22Rv1 (cell line): Measurements from ENCODE around the gene BRD2.
A peak's percentile ranks its signal among the peaks of the same experiment; 100 is the strongest.

Experiments used
- H3K27ac ChIP-seq: fragments of 450-650 bp; 2 replicates; pipeline ENCODE4 v1.5.1; 2017
- CTCF ChIP-seq: fragments of 450-650 bp; IDR thresholded peaks from 2 replicates; pipeline ENCODE4 v1.5.1; 2017; ENCODE audit warnings: mild to moderate bottlenecking
- ZFX ChIP-seq: fragments of 450-650 bp; IDR thresholded peaks from 2 replicates; pipeline ENCODE4 v1.6.1; 2017; ENCODE audit warnings: antibody characterized with exemption, borderline replicate concordance

BRD2 gene

GRCh38 chr6:32952817-32953739 lies 15.3 kb upstream of the BRD2 start, which contains the start of gene HLA-DMA:
TSS of gene HLA-DMA (minus strand) at chr6:32953097. CDS start at chr6:32953036, 61 bp downstream.
- TF ChIP-seq ZFX (no peak), CTCF (peak; percentile 80)
- H3K27ac ChIP-seq, result no peak within 1 kb of the TSS

- no peak for TF ChIP-seq ZFX
- TF ChIP-seq CTCF, result no peak
- no peak overlapping the region for H3K27ac ChIP-seq
These were observed 14.6 kb upstream of the BRD2 start for GRCh38 chr6:32953775-32954174.

GRCh38 chr6:32954267-32954666 lies 14.1 kb upstream of the BRD2 start:
- TF ChIP-seq CTCF (no peak), ZFX (no peak)
- no peak overlapping the region for H3K27ac ChIP-seq

GRCh38 chr6:32954986-32955802 lies 13.2 kb upstream of the BRD2 start:
- peak; percentile 61 for TF ChIP-seq CTCF
- TF ChIP-seq ZFX, result no peak
- H3K27ac ChIP-seq, result no peak overlapping the region

- no peak overlapping the region for H3K27ac ChIP-seq
- TF ChIP-seq CTCF (no peak), ZFX (no peak)
These were observed 12.2 kb upstream of the BRD2 start for GRCh38 chr6:32956176-32956575.

GRCh38 chr6:32960563-32960962 lies 7.8 kb upstream of the BRD2 start:
- H3K27ac ChIP-seq, result no peak overlapping the region
- TF ChIP-seq CTCF (no peak), ZFX (no peak)
